ENCODE data around the gene KIAA1328.

- TF ChIP-seq JUND (IDR thresholded peaks at IDR 0.05) (no peak), GABPA (IDR thresholded peaks at IDR 0.05; ENCODE audit: low read depth) (no peak)
These were observed 183.5 kb downstream of the KIAA1328 start for GRCh38 chr18:37012452-37012851.

Measured in SK-N-SH (cell line).